Kidney epithelial cell (primary cell): ENCODE results near the gene LTB. TPM values are rescaled to one million over a fixed set of nuclear protein-coding genes. Genes with fewer than 3 reads are reported as not detected.

Experiments
- DNase-seq: peaks from one replicate; pipeline ENCODE4 v3.0.0-alpha.2; 2010; ENCODE audit warnings: low read depth
- H3K27me3 ChIP-seq: 2 replicates; pipeline ENCODE4 v1.6.0; 2011; ENCODE audit warnings: low read length; ENCODE audit not compliant: control insufficient read depth, insufficient read depth
- H3K36me3 ChIP-seq: 2 replicates; pipeline ENCODE4 v1.5.1; 2011; ENCODE audit warnings: low read length; ENCODE audit not compliant: control insufficient read depth, insufficient read depth
- H3K4me3 ChIP-seq: 2 replicates; pipeline ENCODE4 v1.5.1; 2011; ENCODE audit warnings: low read depth, mild to moderate bottlenecking, control low read depth, low read length
- CTCF ChIP-seq: IDR thresholded peaks from 2 replicates; pipeline ENCODE4 v1.5.1; 2011; ENCODE audit warnings: mild to moderate bottlenecking, moderate library complexity, low read length, control low read depth, inconsistent platforms; ENCODE audit not compliant: insufficient read depth, poor library complexity, severe bottlenecking
- total RNA-seq: library from RNA; depleted of rRNA; stranded (reverse); fragments of >200 nt; gene quantifications from 2 replicates; pipeline ENCODE4 v1.2.3, GENCODE V29; 2015

LTB gene
- total RNA-seq, 1 donor from 2014 or later = 21.4 TPM

- TF ChIP-seq CTCF = no peak
- H3K36me3 ChIP-seq = no peaks in the 10 kb centered on the region
- no peak overlapping the region for H3K4me3 ChIP-seq
- no peak for DNase-seq
- no peaks in the 10 kb centered on the region for H3K27me3 ChIP-seq
Measured at GRCh38 chr6:31574106-31575061, 7.8 kb downstream of the LTB start.

GRCh38 chr6:31573239-31574105 lies 8.8 kb downstream of the LTB start:
- Histone ChIP-seq H3K4me3 (no peak overlapping the region), H3K36me3 (no peaks in the 10 kb centered on the region), H3K27me3 (no peaks in the 10 kb centered on the region)
- no peak for DNase-seq
- TF ChIP-seq CTCF = no peak

GRCh38 chr6:31572041-31572911 lies 9.9 kb downstream of the LTB start, which contains the start of gene LTA:
Gene LTA, plus strand, starts transcription at chr6:31572289. Its CDS starts 454 bp downstream, at chr6:31572743.
- Histone ChIP-seq H3K4me3 (no peak within 1 kb of the TSS), H3K27me3 (no peaks in the 10 kb centered on the region), H3K36me3 (no peaks in the 10 kb centered on the region)
- TF ChIP-seq CTCF = no peak
- no peak for DNase-seq

- Histone ChIP-seq H3K4me3 (no peak overlapping the region), H3K27me3 (no peaks in the 10 kb centered on the region), H3K36me3 (no peaks in the 10 kb centered on the region)
- DNase-seq = no peak
- no peak for TF ChIP-seq CTCF
Measured at GRCh38 chr6:31569861-31570536, 12.2 kb downstream of the LTB start.

GRCh38 chr6:31568537-31568961 lies 13.7 kb downstream of the LTB start:
- Histone ChIP-seq H3K36me3 (no peaks in the 10 kb centered on the region), H3K4me3 (no peak overlapping the region), H3K27me3 (no peaks in the 10 kb centered on the region)
- no peak for DNase-seq
- TF ChIP-seq CTCF = no peak
